DOHH2 (cell line): Measurements from ENCODE around the gene TMEM123.

Experiments
- H3F3A ChIP-seq: fragments of 200-600 bp; sonication (generic), shearing (Covaris generic); 2 replicates; pipeline ENCODE4 v1.6.0; 2016; ENCODE audit warnings: antibody characterized with exemption, mild to moderate bottlenecking; ENCODE audit not compliant: control insufficient read depth, insufficient read depth
- H3K27ac ChIP-seq: fragments of 200-600 bp; sonication (generic); 2 replicates; pipeline ENCODE4 v1.5.1; 2014; ENCODE audit warnings: low read depth, mild to moderate bottlenecking, low read length, moderate library complexity
- H3K27me3 ChIP-seq: fragments of 200-600 bp; sonication (generic); 2 replicates; pipeline ENCODE4 v1.6.1; 2014; ENCODE audit warnings: mild to moderate bottlenecking, low read length, mixed read lengths; ENCODE audit not compliant: control insufficient read depth
- H3K36me3 ChIP-seq: fragments of 200-600 bp; sonication (generic); 2 replicates; pipeline ENCODE4 v1.6.1; 2014; ENCODE audit warnings: mild to moderate bottlenecking, low read length, moderate library complexity, mixed read lengths; ENCODE audit not compliant: control insufficient read depth
- H3K4me1 ChIP-seq: fragments of 200-600 bp; sonication (generic); 2 replicates; pipeline ENCODE4 v1.6.1; 2014; ENCODE audit warnings: mild to moderate bottlenecking, low read length, mixed read lengths; ENCODE audit not compliant: control insufficient read depth
- H3K4me2 ChIP-seq: fragments of 200-600 bp; sonication (generic); 2 replicates; pipeline ENCODE4 v1.6.0; 2014; ENCODE audit warnings: mild to moderate bottlenecking, low read length, moderate library complexity
- H3K4me3 ChIP-seq: fragments of 200-600 bp; sonication (generic); 2 replicates; pipeline ENCODE4 v1.5.1; 2014; ENCODE audit warnings: mild to moderate bottlenecking, low read length, mixed read lengths
- H3K79me2 ChIP-seq: fragments of 200-600 bp; sonication (generic); 2 replicates; pipeline ENCODE4 v1.6.1; 2014; ENCODE audit warnings: mild to moderate bottlenecking, low read length, mixed read lengths; ENCODE audit not compliant: control insufficient read depth
- H3K9me2 ChIP-seq: fragments of 200-600 bp; sonication (generic); replicated peaks from 2 replicates; pipeline ENCODE4 v1.6.1; 2014; ENCODE audit warnings: mild to moderate bottlenecking, low read length, mixed read lengths; ENCODE audit not compliant: control insufficient read depth
- H3K9me3 ChIP-seq: fragments of 200-600 bp; sonication (generic); 2 replicates; pipeline ENCODE4 v1.6.1; 2014; ENCODE audit warnings: antibody characterized with exemption, low read length, mixed read lengths; ENCODE audit not compliant: control insufficient read depth, insufficient read depth
- H4K20me1 ChIP-seq: fragments of 200-600 bp; sonication (generic); 2 replicates; pipeline ENCODE4 v1.6.0; 2014; ENCODE audit warnings: low read depth, mild to moderate bottlenecking, antibody characterized with exemption, low read length, moderate library complexity; ENCODE audit not compliant: control insufficient read depth, insufficient read depth
- EZH2phosphoT487 ChIP-seq: fragments of 200-600 bp; sonication (generic); IDR thresholded peaks from 2 replicates; pipeline ENCODE4 v1.6.1; 2017; ENCODE audit warnings: borderline replicate concordance, mild to moderate bottlenecking, antibody characterized with exemption, low read length, moderate library complexity, mixed read lengths
- TF ChIP-seq, protein P1 (sequence below): fragments of 200-600 bp; sonication (generic); IDR thresholded peaks from one replicate; pipeline ENCODE4 v1.5.1; 2014; ENCODE audit warnings: antibody characterized with exemption, mild to moderate bottlenecking, low read depth, low read length; ENCODE audit not compliant: poor library complexity, severe bottlenecking

TMEM123 gene

DNA sequence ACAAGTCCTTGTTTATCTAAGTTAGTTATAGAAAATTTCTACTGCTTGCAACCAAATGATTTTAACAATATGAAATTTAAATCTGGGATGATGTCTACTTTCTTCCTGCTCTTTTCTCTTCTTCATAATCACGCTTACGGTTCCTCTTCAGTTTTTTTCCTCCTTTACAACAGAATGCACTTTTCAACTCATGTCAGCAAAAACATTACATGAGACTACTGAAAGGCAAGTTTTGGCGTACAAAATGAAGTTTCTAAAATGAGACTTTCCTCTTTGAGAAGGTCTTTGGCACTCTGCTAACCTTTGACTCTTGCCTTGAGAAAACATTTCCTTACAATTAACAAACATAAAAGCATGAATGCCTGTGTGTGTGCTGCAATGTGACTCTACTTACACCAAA is 23.3 kb downstream of the TMEM123 start:
- Histone ChIP-seq H3K27me3 (no peaks in the 10 kb centered on the region), H3F3A (peaks cover 8% of the 10 kb centered on the region), H3K36me3 (peaks cover 74% of the 10 kb centered on the region), H3K27ac (no peak overlapping the region), H3K9me3 (peaks cover 23% of the 10 kb centered on the region), H3K4me1 (peaks cover 44% of the 10 kb centered on the region), H3K9me2 (no peaks in the 10 kb centered on the region), H4K20me1 (peaks cover 13% of the 10 kb centered on the region; the same call in 1 of the 2 replicates), H3K4me2 (no peak overlapping the region), H3K79me2 (peaks cover 98% of the 10 kb centered on the region), H3K4me3 (no peak overlapping the region)
- no peak for TF ChIP-seq EZH2phosphoT487
- TF ChIP-seq, protein P1, sequence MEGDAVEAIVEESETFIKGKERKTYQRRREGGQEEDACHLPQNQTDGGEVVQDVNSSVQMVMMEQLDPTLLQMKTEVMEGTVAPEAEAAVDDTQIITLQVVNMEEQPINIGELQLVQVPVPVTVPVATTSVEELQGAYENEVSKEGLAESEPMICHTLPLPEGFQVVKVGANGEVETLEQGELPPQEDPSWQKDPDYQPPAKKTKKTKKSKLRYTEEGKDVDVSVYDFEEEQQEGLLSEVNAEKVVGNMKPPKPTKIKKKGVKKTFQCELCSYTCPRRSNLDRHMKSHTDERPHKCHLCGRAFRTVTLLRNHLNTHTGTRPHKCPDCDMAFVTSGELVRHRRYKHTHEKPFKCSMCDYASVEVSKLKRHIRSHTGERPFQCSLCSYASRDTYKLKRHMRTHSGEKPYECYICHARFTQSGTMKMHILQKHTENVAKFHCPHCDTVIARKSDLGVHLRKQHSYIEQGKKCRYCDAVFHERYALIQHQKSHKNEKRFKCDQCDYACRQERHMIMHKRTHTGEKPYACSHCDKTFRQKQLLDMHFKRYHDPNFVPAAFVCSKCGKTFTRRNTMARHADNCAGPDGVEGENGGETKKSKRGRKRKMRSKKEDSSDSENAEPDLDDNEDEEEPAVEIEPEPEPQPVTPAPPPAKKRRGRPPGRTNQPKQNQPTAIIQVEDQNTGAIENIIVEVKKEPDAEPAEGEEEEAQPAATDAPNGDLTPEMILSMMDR, result no peak

DNA sequence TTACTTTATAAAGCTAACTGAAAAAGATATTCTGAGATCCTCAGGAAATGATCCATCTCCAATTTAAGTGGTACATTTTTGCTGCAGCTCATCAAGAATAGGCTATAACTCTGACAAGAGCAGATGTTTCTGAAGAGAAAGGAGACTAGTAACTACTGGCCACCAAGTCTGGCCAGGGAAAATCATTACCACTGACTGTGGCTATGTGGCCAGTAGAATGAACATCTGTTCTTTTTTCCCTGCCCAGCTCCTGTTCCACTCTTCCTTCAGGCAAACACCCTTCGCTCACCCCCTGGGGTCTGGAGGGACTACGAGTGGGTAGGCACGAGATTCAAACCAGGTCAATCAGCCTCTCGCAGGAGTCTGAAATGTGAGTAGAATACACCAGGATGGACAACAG is 23.9 kb downstream of the TMEM123 start:
- Histone ChIP-seq H4K20me1 (peaks cover 13% of the 10 kb centered on the region; the same call in 1 of the 2 replicates), H3K36me3 (peaks cover 72% of the 10 kb centered on the region), H3K27me3 (no peaks in the 10 kb centered on the region), H3K9me2 (no peaks in the 10 kb centered on the region), H3K27ac (no peak overlapping the region), H3K4me3 (no peak overlapping the region), H3K4me1 (peaks cover 44% of the 10 kb centered on the region), H3K9me3 (peaks cover 19% of the 10 kb centered on the region), H3K4me2 (no peak overlapping the region), H3K79me2 (peaks cover 97% of the 10 kb centered on the region), H3F3A (peaks cover 8% of the 10 kb centered on the region)
- TF ChIP-seq, protein P1, result no peak
- no peak for TF ChIP-seq EZH2phosphoT487

DNA sequence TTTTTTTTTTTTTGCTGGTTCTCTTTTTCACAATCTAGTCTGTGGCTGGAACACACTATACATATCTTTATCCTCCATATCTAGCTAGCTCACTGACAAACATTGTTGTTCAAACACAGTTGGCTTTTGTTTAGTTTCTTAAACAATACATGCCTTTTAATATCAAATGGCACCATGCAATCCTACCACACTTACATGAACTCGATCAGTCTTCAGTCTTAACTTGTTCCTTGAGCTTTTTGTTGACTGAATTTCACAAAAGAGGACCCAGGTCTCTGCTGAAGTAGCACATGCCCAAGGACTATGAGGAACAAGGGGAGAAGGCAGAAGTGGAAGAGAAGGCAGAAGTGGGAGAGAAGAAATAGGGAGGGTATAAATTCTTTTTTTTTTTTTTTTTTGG is 25.5 kb downstream of the TMEM123 start:
- H3K9me2 ChIP-seq, result no peaks in the 10 kb centered on the region
- peaks cover 8% of the 10 kb centered on the region for H3F3A ChIP-seq
- H3K27ac ChIP-seq, result no peak overlapping the region
- TF ChIP-seq, protein P1, result no peak
- TF ChIP-seq EZH2phosphoT487, result no peak
- peaks cover 48% of the 10 kb centered on the region for H3K4me1 ChIP-seq
- no peak overlapping the region for H3K4me2 ChIP-seq
- H3K27me3 ChIP-seq, result no peaks in the 10 kb centered on the region
- peaks cover 71% of the 10 kb centered on the region for H3K36me3 ChIP-seq
- H3K79me2 ChIP-seq, result peaks cover 97% of the 10 kb centered on the region
- no peak overlapping the region for H3K4me3 ChIP-seq
- peaks cover 4% of the 10 kb centered on the region; the same call in 1 of the 2 replicates for H3K9me3 ChIP-seq
- H4K20me1 ChIP-seq, result peaks cover 13% of the 10 kb centered on the region; the same call in 1 of the 2 replicates

DNA sequence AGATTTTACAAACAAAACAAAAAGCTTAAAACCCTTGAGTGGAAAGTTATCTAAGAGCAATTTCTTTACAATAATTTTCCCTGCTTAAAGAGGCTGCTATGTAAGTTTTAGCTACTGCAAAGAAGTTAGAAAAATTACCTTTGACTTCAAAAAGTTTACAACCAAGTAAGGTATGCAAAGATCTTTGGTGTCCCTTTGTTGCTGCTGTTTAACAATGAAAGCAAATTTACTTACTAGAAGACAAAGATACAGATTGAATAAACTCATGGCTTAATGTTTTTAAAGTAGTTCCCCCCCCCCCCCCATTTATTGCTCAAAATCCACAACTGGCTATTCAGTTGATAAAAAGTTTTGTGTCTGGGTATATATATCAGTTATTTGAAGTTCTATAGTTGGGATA is 26.0 kb downstream of the TMEM123 start:
- Histone ChIP-seq H3F3A (peaks cover 8% of the 10 kb centered on the region), H3K27ac (no peak overlapping the region), H3K9me2 (no peaks in the 10 kb centered on the region), H3K27me3 (no peaks in the 10 kb centered on the region), H3K4me2 (no peak overlapping the region), H3K36me3 (peaks cover 71% of the 10 kb centered on the region), H3K4me1 (peaks cover 47% of the 10 kb centered on the region), H3K4me3 (no peak overlapping the region), H4K20me1 (peaks cover 13% of the 10 kb centered on the region; the same call in 1 of the 2 replicates), H3K9me3 (peaks cover 2% of the 10 kb centered on the region; the same call in 1 of the 2 replicates), H3K79me2 (peaks cover 97% of the 10 kb centered on the region)
- TF ChIP-seq EZH2phosphoT487, result no peak
- TF ChIP-seq, protein P1, result no peak
